HepG2 (cell line): ENCODE data around the gene WTAP. TPM values are rescaled to one million over a fixed set of nuclear protein-coding genes. Genes with fewer than 3 reads are reported as not detected.

Experiments
- ATF7-NPFF ChIP-seq: sonication (generic); formaldehyde crosslinking; IDR thresholded peaks from 2 replicates; pipeline ENCODE4 v1.8.1; 2023; ENCODE audit warnings: mild to moderate bottlenecking, low read depth, missing genetic modification reagents, moderate library complexity
- ATRX ChIP-seq: sonication (generic); formaldehyde crosslinking; IDR thresholded peaks from 2 replicates; pipeline ENCODE4 v1.4.0; 2020; ENCODE audit warnings: missing genetic modification reagents, borderline replicate concordance
- BCL6 ChIP-seq: IDR thresholded peaks from 2 replicates; pipeline ENCODE4 v1.6.1; 2016; ENCODE audit warnings: missing genetic modification reagents, missing compliant biosample characterization
- FOXK2 ChIP-seq: fragments of 450-650 bp; IDR thresholded peaks from 2 replicates; pipeline ENCODE4 v1.6.1; 2016
- KDM1A ChIP-seq: IDR thresholded peaks from 2 replicates; pipeline ENCODE4 v1.6.1; 2016; ENCODE audit warnings: missing compliant biosample characterization
- KDM2A ChIP-seq: sonication (generic); formaldehyde crosslinking; IDR thresholded peaks from 2 replicates; pipeline ENCODE4 v1.4.0; 2020; ENCODE audit warnings: low read depth, missing genetic modification reagents, borderline replicate concordance
- RXRB ChIP-seq: IDR thresholded peaks from 2 replicates; pipeline ENCODE4 v1.6.1; 2016; ENCODE audit warnings: borderline replicate concordance, missing genetic modification reagents, missing compliant biosample characterization
- ZFP1 ChIP-seq: IDR thresholded peaks from 2 replicates; pipeline ENCODE4 v1.6.1; 2016
- ZFP37 ChIP-seq: sonication (generic); formaldehyde crosslinking; IDR thresholded peaks from 2 replicates; pipeline ENCODE4 v1.4.0; 2020; ENCODE audit warnings: missing genetic modification reagents, borderline replicate concordance
- ZFP41 ChIP-seq: sonication (generic); formaldehyde crosslinking; IDR thresholded peaks from 2 replicates; pipeline ENCODE4 v1.4.0; 2020; ENCODE audit warnings: mild to moderate bottlenecking, missing genetic modification reagents, borderline replicate concordance
- ZNF12 ChIP-seq: sonication (generic); formaldehyde crosslinking; IDR thresholded peaks from 2 replicates; pipeline ENCODE4 v1.5.0; 2020; ENCODE audit warnings: missing genetic modification reagents
- ZNF263 ChIP-seq: sonication (generic); formaldehyde crosslinking; IDR thresholded peaks from 2 replicates; pipeline ENCODE4 v1.4.0; 2020; ENCODE audit warnings: missing genetic modification reagents
- ZNF703 ChIP-seq: sonication (generic); formaldehyde crosslinking; IDR thresholded peaks from 2 replicates; pipeline ENCODE4 v1.5.1; 2020; ENCODE audit warnings: missing genetic modification reagents, mild to moderate bottlenecking, moderate library complexity, borderline replicate concordance
- ZNF746 ChIP-seq: sonication (generic); formaldehyde crosslinking; IDR thresholded peaks from 2 replicates; pipeline ENCODE4 v1.8.0; 2022; ENCODE audit warnings: mild to moderate bottlenecking, missing genetic modification reagents
- ZSCAN31 ChIP-seq: sonication (generic); formaldehyde crosslinking; IDR thresholded peaks from 2 replicates; pipeline ENCODE4 v1.5.0; 2020; ENCODE audit warnings: low read depth, mild to moderate bottlenecking, missing genetic modification reagents
- ZSCAN9 ChIP-seq: IDR thresholded peaks from 2 replicates; pipeline ENCODE4 v1.6.1; 2016; ENCODE audit warnings: borderline replicate concordance
- polyA plus RNA-seq, 8 experiments: library from polyadenylated mRNA; depleted of rRNA in 3 of 8; stranded (reverse) in 7 of 8; unstranded in 1 of 8; fragments of >200 nt; fragmentation: Illumina TruSeq in 4 of 8; extraction: Trizol in 4 of 8; gene quantifications; 2 replicates each; pipeline versions ENCODE4 v1.2.1 to v1.2.3, GENCODE V29; 2011 to 2016; ENCODE audit warnings: low read depth in 4 of 8, missing spikeins in 1 of 8, mixed read lengths in 1 of 8; ENCODE audit not compliant: insufficient read depth in 1 of 8
- total RNA-seq, 5 experiments: library from RNA; depleted of rRNA; stranded (reverse); fragments of >200 nt; fragmentation: Illumina TruSeq; extraction: Trizol; gene quantifications; 2 replicates each; pipeline ENCODE4 v1.2.3, GENCODE V29; 2016; ENCODE audit warnings: low read depth in 1 of 5
- TF ChIP-seq, protein P1 (sequence below): sonication (generic); formaldehyde crosslinking; IDR thresholded peaks from 2 replicates; pipeline ENCODE4 v1.5.1; 2020; ENCODE audit warnings: mild to moderate bottlenecking, missing genetic modification reagents, moderate library complexity
- TF ChIP-seq, protein P2 (sequence below): sonication (generic); formaldehyde crosslinking; IDR thresholded peaks from 2 replicates; pipeline ENCODE4; 2020; ENCODE audit warnings: missing genetic modification reagents, mild to moderate bottlenecking, borderline replicate concordance
- TF ChIP-seq, protein P3 (sequence below): sonication (generic); formaldehyde crosslinking; IDR thresholded peaks from 2 replicates; pipeline ENCODE4 v1.9.0; 2022; ENCODE audit warnings: low read depth, missing genetic modification reagents
- TF ChIP-seq, protein P4 (sequence below): IDR thresholded peaks from 2 replicates; pipeline ENCODE4 v1.6.1; 2016; ENCODE audit warnings: mild to moderate bottlenecking, missing biosample characterization, missing genetic modification reagents
- TF ChIP-seq, protein P5 (sequence below): sonication (generic); formaldehyde crosslinking; IDR thresholded peaks from 2 replicates; pipeline ENCODE4 v1.5.1; 2020; ENCODE audit warnings: missing genetic modification reagents, mild to moderate bottlenecking, borderline replicate concordance

WTAP gene
- total and polyA plus RNA-seq, 2 of the 13 experiments (the other 11 are each of a cell fraction or from before 2014, with no cell fraction given) = 31.6 to 167 TPM

DNA sequence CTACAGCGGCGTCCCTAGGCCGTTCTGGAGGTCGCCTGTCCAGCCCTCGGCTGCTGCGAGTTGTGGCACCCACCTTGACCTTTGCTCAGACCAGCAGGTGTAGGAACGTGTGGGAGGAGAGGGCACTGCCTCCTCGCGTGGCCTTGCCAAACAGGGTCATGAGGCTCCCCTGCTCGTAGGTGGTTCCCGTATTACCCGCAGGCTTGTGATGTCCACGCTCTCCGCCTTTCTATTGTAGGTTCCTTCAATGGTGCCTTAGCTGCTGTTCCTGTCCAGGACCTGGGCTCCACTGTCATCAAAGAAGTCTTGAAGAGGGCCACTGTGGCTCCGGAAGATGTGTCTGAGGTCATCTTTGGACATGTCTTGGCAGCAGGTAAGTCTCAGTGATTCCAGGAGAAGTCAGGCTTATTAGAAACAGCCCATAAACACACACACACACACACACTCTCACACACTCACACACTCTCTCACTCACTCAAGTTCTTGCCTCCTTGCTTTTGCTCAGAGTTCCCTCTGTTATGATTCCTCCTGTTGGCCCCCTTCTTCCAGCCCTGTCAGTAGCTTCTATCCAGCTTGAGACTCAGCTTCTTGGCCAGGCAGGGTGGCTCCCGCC lies 35.5 kb downstream of the WTAP start (continued):
- TF ChIP-seq ZSCAN9 (CRISPR knock-in tag) = peak; percentile 14; the same call in 1 of the 2 replicates
- TF ChIP-seq ZSCAN31 (CRISPR knock-in tag) = 0 out of 2 replicates have a peak, but pooled peaks have one; percentile 17
- TF ChIP-seq ZFP41 (CRISPR knock-in tag) = 0 out of 2 replicates have a peak, but pooled peaks have one; percentile 71
- TF ChIP-seq, protein P1, sequence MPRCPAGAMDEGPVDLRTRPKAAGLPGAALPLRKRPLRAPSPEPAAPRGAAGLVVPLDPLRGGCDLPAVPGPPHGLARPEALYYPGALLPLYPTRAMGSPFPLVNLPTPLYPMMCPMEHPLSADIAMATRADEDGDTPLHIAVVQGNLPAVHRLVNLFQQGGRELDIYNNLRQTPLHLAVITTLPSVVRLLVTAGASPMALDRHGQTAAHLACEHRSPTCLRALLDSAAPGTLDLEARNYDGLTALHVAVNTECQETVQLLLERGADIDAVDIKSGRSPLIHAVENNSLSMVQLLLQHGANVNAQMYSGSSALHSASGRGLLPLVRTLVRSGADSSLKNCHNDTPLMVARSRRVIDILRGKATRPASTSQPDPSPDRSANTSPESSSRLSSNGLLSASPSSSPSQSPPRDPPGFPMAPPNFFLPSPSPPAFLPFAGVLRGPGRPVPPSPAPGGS (CRISPR knock-in tag) = peak; percentile 87
- TF ChIP-seq, protein P2, sequence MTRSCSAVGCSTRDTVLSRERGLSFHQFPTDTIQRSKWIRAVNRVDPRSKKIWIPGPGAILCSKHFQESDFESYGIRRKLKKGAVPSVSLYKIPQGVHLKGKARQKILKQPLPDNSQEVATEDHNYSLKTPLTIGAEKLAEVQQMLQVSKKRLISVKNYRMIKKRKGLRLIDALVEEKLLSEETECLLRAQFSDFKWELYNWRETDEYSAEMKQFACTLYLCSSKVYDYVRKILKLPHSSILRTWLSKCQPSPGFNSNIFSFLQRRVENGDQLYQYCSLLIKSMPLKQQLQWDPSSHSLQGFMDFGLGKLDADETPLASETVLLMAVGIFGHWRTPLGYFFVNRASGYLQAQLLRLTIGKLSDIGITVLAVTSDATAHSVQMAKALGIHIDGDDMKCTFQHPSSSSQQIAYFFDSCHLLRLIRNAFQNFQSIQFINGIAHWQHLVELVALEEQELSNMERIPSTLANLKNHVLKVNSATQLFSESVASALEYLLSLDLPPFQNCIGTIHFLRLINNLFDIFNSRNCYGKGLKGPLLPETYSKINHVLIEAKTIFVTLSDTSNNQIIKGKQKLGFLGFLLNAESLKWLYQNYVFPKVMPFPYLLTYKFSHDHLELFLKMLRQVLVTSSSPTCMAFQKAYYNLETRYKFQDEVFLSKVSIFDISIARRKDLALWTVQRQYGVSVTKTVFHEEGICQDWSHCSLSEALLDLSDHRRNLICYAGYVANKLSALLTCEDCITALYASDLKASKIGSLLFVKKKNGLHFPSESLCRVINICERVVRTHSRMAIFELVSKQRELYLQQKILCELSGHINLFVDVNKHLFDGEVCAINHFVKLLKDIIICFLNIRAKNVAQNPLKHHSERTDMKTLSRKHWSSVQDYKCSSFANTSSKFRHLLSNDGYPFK (CRISPR knock-in tag) = peak; percentile 39; the same call in 1 of the 2 replicates
- no peak for TF ChIP-seq ZFP1 (CRISPR knock-in tag)
- TF ChIP-seq, protein P3, sequence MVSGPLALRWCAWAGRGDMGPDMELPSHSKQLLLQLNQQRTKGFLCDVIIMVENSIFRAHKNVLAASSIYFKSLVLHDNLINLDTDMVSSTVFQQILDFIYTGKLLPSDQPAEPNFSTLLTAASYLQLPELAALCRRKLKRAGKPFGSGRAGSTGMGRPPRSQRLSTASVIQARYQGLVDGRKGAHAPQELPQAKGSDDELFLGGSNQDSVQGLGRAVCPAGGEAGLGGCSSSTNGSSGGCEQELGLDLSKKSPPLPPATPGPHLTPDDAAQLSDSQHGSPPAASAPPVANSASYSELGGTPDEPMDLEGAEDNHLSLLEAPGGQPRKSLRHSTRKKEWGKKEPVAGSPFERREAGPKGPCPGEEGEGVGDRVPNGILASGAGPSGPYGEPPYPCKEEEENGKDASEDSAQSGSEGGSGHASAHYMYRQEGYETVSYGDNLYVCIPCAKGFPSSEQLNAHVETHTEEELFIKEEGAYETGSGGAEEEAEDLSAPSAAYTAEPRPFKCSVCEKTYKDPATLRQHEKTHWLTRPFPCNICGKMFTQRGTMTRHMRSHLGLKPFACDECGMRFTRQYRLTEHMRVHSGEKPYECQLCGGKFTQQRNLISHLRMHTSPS (CRISPR knock-in tag) = peak; percentile 90
- TF ChIP-seq KDM1A (CRISPR knock-in tag) = no peak
- 0 out of 2 replicates have a peak, but pooled peaks have one; percentile 3 for TF ChIP-seq ATF7-NPFF (CRISPR knock-in tag)
- TF ChIP-seq, protein P4, sequence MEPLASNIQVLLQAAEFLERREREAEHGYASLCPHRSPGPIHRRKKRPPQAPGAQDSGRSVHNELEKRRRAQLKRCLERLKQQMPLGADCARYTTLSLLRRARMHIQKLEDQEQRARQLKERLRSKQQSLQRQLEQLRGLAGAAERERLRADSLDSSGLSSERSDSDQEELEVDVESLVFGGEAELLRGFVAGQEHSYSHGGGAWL = peak; percentile 79; the same call in 1 of the 2 replicates
- peak; percentile 81 for TF ChIP-seq ZNF12 (CRISPR knock-in tag)
- TF ChIP-seq KDM2A (CRISPR knock-in tag) = no peak
- TF ChIP-seq ZNF703 (CRISPR knock-in tag) = peak; percentile 76; the same call in 1 of the 2 replicates
- peak; percentile 85 for TF ChIP-seq RXRB (CRISPR knock-in tag)
- TF ChIP-seq ATRX = no peak
- 0 out of 2 replicates have a peak, but pooled peaks have one; percentile 82 for TF ChIP-seq ZFP37 (CRISPR knock-in tag)
- TF ChIP-seq, protein P5, sequence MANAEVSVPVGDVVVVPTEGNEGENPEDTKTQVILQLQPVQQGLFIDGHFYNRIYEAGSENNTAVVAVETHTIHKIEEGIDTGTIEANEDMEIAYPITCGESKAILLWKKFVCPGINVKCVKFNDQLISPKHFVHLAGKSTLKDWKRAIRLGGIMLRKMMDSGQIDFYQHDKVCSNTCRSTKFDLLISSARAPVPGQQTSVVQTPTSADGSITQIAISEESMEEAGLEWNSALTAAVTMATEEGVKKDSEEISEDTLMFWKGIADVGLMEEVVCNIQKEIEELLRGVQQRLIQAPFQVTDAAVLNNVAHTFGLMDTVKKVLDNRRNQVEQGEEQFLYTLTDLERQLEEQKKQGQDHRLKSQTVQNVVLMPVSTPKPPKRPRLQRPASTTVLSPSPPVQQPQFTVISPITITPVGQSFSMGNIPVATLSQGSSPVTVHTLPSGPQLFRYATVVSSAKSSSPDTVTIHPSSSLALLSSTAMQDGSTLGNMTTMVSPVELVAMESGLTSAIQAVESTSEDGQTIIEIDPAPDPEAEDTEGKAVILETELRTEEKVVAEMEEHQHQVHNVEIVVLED = peak; percentile 55; the same call in 1 of the 2 replicates
- peak; percentile 81; the same call in 1 of the 2 replicates for TF ChIP-seq ZNF746
- peak; percentile 77 for TF ChIP-seq BCL6 (CRISPR knock-in tag)
- TF ChIP-seq FOXK2 = 0 out of 2 replicates have a peak, but pooled peaks have one; percentile 23
- TF ChIP-seq ZNF263 = peak; percentile 28; the same call in 1 of the 2 replicates
